GM18868 (cell line): Measurements from ENCODE around the gene COPZ2.
"Not testable (repeated sequence)": the region's sequence is repeated elsewhere in the genome, so short reads cannot be mapped to it uniquely, and the experiment has no call there.

Experiments
- ATAC-seq: cut with Tn5 transposase; IDR thresholded peaks from one replicate; pipeline ENCODE4 v1.9.1; 2021; ENCODE audit warnings: mild to moderate bottlenecking, moderate library complexity; ENCODE audit not compliant: unreplicated experiment

Gene COPZ2

DNA sequence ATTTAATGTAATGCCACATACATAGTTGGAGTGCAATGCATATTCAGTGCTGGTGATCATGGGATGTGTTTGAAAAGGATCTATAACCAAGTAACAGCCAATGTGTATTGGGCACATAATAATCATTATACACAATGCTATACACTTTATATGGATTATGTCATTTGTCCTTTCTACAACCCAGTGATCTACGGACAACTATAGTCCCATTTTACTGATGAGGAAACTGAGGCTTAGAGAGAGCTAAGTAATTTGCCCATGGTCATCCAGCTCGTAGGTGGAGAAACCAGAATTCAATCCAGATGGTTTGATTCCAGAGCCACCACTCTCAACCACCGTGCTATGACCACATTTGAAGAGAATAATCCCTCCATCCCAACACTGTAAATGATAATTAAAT lies 27.4 kb downstream of the COPZ2 start:
- no peak for ATAC-seq

DNA sequence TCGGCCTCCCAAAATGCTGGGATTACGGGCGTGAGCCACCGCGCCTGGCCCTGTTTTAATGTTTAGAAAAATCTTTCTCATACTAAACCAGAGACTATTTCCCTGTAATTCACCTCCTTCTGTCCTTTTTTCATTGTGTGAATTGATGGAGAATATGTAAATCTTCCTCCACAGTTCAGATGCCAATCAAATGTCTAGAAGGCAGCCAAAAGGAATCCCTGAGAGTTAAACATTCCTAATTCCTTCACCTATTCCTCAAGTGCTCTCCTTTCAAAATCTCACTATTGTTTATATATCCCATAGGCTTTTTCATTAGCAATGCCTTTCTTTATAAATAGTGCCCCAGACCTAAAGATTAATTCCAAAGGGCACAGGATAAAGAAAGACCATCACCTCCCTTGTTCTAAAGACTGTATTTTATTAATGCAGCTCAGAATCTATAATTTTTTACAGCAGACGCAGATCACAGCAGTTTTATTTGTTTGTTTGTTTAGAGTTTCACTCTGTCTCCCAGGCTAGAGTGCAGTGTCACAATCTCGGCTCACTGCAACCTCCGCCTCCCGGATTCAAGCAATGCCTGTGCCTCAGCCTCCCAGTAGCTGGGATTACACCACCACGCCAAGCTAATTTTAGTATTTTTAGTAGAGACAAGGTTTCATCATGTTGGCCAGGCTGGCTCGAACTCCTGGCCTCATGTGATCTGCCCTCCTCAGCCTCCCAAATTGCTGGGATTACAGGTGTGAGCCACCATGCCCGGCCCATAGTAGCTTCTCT lies 30.5 kb downstream of the COPZ2 start:
- ATAC-seq: no peak

DNA sequence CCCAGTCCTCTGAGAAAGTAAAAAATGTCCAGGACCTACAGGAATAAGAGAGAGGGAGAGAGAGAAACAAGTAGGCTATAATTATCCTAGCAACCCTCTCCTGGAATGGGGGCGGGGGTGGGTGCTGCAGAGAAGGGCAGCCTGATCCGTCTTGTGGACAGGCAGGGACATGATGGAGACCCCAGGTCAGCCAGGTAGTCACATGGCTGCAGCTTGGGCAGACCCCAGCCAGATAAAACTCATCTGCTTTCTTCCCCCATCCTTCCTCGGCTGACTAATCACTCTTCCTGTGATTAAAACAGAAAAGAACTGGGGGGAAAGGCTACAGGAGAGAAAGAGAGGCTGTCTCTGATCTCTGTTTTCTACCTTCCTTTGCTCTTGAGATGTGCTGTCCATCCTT lies 32.6 kb downstream of the COPZ2 start:
- ATAC-seq: no peak

DNA sequence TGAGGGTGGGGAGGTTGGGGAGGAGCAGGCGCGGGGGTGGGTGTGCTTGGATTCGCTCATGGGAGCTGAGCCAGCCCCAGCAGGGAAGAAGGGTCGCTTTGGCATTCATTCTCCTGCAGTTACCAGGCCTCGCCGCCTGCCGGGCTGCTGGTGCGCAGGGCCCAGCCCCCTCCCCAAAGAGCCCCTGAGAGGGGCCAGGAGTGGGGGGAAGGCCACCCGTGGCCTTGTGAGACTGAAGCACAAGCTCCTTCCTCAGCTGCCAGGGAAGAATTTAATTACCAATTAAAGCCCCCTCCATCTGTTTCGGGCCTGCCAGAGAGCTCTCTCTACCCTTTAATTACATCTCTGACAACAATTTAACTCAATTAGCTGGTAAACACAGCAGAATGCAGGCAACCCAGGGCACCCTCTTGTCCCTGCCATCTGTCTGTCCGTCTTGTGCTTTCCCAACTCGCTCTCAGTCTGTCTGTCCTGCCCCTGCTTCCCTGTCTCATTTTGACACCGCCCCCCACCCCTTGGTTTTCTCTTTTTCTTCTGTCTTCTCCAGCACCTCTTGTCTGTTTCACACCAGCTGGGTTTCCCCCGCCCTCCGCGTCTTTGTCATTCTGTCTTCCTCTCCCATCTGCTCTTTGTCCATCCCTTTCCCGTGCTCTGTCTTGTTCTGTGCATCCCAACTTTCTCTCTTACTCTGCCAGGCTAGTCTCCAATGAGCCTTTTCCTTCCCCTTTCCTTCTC lies 34.0 kb downstream of the COPZ2 start:
- ATAC-seq: no peak

DNA sequence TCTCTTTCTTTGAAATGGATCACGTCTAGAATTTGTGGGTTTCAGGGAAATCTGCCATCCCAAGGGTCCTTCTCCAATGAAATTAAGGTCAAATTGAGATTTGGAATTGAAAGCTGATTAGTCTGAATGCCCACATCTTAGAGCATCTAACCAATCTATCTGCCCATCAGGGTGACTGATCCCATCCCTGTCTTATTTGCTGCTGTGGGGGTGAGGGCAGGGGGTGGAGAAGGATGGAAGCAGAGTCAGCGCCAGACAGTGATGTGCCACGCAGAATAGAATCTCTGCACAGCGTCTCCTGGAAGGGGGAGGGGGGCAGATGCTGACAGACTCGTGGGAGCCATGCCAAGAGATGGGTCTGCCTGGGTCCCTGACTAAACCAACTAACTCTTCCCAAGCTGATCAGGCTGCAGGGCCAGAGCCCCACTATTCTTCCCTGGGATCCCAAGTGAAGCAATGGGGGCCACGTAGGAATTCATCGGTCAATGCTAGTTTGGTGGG lies 34.6 kb downstream of the COPZ2 start:
- ATAC-seq: no peak

DNA sequence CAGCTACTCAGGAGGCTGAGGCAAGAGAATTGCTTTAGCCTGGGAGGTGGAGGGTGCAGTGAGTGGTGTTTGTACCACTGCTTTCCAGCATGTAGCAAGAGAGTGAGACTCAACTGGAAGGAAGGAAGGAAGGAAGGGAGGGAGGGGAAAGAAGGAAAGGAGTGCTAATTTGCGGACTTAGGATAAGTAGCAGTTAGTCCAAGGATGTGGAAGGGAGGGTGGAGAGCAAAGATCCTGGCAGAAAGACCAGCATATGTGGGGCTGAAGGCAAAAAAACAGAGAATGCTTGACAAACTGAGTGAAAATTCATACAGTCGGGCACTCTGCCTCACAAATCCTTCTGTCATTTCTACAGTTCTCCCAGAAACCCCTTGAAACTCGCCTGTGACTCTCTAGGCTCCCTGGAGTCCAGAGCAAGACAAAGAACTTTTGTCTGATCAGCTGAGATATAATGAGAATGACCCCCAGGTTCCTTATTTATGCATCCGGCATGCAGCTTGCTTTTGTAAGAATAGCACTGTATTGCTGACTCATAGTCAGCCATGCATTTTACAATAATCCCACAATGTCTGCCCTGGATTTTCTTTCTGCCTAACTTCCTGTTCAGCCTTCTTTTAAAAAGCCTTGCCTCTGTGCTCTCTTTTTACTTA lies 35.2 kb downstream of the COPZ2 start:
- peak; percentile 64 for ATAC-seq

- ATAC-seq: not testable (repeated sequence)
These were observed 35.9 kb downstream of the COPZ2 start for GRCh38 chr17:48001657-48002056.

DNA sequence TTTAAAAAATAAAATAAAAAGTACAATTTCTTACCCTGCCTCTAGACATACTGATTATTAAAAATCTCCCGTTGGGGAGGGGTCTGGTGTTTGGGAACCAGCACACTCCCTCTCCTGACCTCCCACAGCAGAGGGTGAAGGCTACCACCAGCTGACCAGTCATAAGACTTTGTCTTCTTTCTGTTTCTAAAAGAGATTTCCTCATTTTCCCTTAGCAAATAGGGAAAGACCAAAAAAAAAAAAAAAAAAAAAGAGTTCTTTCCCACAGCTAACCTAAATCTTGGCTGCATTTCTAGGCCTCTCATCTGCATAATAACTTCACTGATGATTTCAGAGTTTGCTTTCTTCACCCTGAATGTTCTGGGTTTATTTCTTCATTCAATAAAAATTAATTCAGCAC lies 36.4 kb downstream of the COPZ2 start:
- no peak for ATAC-seq

GRCh38 chr17:47999582-47999981 lies 38.0 kb downstream of the COPZ2 start:
- ATAC-seq: no peak

- no peak for ATAC-seq
These were observed 39.6 kb downstream of the COPZ2 start for GRCh38 chr17:47998044-47998443.

- no peak for ATAC-seq
These were observed 40.0 kb downstream of the COPZ2 start for GRCh38 chr17:47997586-47997985.

DNA sequence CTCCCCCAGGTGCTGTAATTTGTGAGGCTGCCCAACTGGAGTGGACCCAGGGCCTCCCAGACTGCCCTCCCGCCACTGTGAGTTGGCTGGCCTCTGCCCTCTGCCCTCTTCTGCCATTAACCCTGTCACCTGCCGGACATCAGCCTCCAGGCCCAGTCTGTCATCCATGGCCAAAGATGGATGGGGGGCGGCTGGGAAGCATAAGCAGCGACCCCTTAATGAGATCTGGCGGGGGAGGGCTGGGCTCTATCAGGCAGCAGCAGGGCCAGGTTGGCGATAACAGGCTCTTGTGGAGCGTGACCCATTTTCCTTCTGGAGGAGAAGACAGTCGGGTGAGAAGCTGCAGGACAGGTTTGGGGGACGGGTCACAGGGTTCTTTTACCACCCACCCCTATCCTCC lies 41.4 kb downstream of the COPZ2 start:
- no peak for ATAC-seq

DNA sequence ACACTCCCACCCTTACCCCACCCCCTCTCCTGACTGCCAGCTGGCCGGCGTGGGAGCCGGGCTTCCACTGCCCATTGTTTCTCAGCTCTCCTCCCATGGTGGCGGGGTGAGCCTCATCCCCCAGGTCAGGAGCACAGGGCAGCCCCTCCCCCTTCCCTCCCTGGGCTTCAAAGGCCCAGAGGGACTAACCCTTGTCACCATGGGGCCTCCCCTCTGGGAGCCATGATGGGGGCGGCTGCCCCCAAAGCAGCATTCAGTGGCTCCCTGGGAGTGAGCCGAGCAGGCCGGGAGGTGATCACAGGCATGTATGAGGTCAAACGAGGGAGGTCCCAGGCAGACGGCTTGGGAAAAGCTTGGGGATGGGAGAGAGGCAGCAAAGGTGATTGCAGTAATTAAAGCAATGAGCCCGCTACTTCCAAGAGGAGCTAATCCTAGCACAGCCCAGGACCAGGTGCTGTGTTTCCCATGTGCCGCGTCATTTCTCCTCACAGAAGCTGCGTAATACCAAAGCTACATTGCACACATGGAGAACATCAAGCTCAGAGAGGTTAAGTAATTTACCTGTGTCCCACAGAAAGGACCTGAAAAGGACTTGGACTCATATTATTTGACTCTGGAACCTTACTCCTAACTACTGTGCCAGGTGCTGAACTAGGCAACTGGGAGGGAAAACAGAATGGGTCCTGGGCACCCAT lies 42.2 kb downstream of the COPZ2 start:
- no peak for ATAC-seq

DNA sequence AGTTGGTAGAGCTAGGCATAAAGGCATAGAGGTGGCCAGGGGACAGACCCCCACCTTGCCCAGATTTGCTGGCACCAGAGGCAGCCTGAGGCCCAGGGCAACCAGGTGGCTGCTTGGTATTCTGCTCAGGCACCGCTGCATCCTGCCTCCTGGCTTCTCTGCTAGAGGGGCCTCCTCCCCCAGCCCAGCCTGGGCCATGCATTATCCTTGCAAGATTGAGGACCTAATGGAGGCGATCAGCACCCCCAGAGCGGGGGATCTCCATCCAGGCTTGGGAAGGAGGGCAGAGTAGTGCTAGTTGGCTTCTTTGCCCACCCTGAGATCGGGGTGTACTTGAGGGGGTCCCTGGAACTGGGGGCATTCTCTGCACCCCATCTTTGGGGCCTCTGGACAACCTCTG lies 42.9 kb downstream of the COPZ2 start:
- ATAC-seq: no peak

DNA sequence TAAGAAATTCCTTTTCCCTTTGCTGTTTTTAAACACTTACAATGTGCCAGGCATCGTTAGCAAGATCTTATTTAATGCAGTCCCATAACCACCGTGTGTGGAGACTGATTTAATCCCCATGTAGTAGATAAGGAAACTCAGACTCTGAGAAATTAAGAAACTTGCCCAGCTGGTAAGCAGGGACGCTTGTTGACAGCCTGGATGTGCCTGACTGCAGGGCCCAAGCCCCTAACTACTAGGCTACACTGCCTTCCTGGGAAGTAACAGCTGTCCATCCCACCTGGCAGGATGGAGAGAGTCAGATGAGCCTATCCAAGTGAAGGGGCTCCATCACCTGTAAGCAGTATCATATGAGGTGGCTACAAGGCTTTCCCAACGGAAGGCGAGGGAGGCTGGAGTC lies 43.6 kb downstream of the COPZ2 start:
- ATAC-seq: no peak

- ATAC-seq: no peak
These were observed 44.5 kb downstream of the COPZ2 start for GRCh38 chr17:47993031-47993564.

- no peak for ATAC-seq
These were observed 45.4 kb downstream of the COPZ2 start for GRCh38 chr17:47992216-47992615.

DNA sequence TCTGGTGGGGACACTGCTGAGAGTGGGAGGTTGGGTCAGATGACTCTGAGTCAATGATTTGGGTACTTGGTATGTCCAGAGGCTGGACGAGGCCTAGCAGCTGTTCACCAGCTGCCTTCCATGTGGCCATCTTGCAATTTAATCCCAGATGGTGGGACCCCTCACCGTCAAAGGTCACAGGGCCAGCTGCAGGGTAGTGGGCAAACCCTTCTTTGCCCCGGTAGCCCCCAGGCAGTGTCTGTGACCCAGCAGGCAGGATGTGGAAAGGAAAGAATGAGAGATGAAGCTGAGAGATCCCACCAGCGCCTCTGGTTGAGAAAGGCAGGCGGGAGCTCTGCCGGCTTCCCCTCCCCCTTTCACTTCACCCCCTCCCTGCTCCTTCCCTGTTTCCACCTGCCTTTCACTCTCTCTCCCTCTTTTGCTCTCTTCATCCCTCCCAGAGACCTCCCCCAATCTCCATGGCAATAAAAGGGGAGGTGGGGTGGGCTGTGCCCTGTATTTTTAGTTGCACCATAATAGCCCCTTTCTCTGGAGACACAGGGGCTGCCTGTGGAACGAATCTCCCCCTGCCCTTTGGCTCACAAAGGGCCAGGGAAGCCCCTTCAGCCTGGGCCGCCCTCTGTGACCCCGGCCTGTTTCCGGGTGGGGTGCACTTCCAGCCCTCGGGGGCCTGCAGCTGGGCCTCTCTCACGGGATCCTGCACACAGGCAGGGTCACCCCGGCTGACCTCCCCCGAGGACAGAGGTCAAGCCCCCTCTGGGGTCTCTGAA lies 46.5 kb downstream of the COPZ2 start:
- ATAC-seq: no peak

- no peak for ATAC-seq
These were observed 47.9 kb downstream of the COPZ2 start for GRCh38 chr17:47989700-47990099.

GRCh38 chr17:47989159-47989558 lies 48.4 kb downstream of the COPZ2 start:
- ATAC-seq: no peak
